Fibroblast of lung (primary cell): ENCODE measurements around the gene SHISA9. TPM values are rescaled to one million over a fixed set of nuclear protein-coding genes. Genes with fewer than 3 reads are reported as not detected.

Experiments used
- DNase-seq, 2 donors: peaks; one replicate each; pipeline versions ENCODE4 v3.0.0 to v3.0.0-alpha.2; 2010; ENCODE audit warnings: low read depth in 2 of 2
- H2AFZ ChIP-seq: 2 replicates; pipeline ENCODE4 v1.5.1; 2012; ENCODE audit warnings: low read length, control low read depth, inconsistent platforms
- H3K27ac ChIP-seq: 2 replicates; pipeline ENCODE4 v1.5.1; 2011; ENCODE audit warnings: low read length, control low read depth; ENCODE audit not compliant: insufficient read depth
- H3K27me3 ChIP-seq: 2 replicates; pipeline ENCODE4 v1.5.1; 2011; ENCODE audit warnings: mild to moderate bottlenecking, low read length; ENCODE audit not compliant: control insufficient read depth, insufficient read depth
- H3K36me3 ChIP-seq: 2 replicates; pipeline ENCODE4 v1.5.1; 2011; ENCODE audit warnings: low read length; ENCODE audit not compliant: control insufficient read depth, insufficient read depth
- H3K4me1 ChIP-seq: 2 replicates; pipeline ENCODE4 v1.5.1; 2011; ENCODE audit warnings: low read length; ENCODE audit not compliant: control insufficient read depth, insufficient read depth; ENCODE audit errors: extremely low read depth
- H3K4me2 ChIP-seq: 2 replicates; pipeline ENCODE4 v1.5.1; 2011; ENCODE audit warnings: low read length, control low read depth; ENCODE audit not compliant: insufficient read depth; ENCODE audit errors: extremely low read depth
- H3K4me3 ChIP-seq, 4 experiments: fragments of 200-600 bp in 1 of 4; sonication (generic) in 1 of 4; replicated peaks in 1 of 4; 2 replicates each; pipeline ENCODE4 v1.5.1; 2011 to 2016; ENCODE audit warnings: low read length in 4 of 4, low read depth in 3 of 4, mild to moderate bottlenecking in 3 of 4, control low read depth in 2 of 4, inconsistent platforms in 1 of 4, mixed read lengths in 1 of 4; ENCODE audit not compliant: insufficient read depth in 1 of 4; ENCODE audit errors: control extremely low read depth in 1 of 4
- H3K79me2 ChIP-seq: 2 replicates; pipeline ENCODE4 v1.5.1; 2012; ENCODE audit warnings: mild to moderate bottlenecking, low read length, inconsistent platforms; ENCODE audit not compliant: control insufficient read depth, insufficient read depth
- H3K9ac ChIP-seq: 2 replicates; pipeline ENCODE4 v1.5.1; 2011; ENCODE audit warnings: mild to moderate bottlenecking, low read length, control low read depth; ENCODE audit not compliant: insufficient read depth
- H3K9me3 ChIP-seq: 2 replicates; pipeline ENCODE4 v1.5.1; 2012; ENCODE audit warnings: low read depth, low read length; ENCODE audit not compliant: control insufficient read depth, insufficient read depth
- H4K20me1 ChIP-seq: 2 replicates; pipeline ENCODE4 v1.5.1; 2011; ENCODE audit warnings: low read length; ENCODE audit not compliant: control insufficient read depth, insufficient read depth; ENCODE audit errors: extremely low read depth
- EZH2 ChIP-seq: IDR thresholded peaks from 2 replicates; pipeline ENCODE4 v1.5.1; 2012; ENCODE audit warnings: low read length, control low read depth, mild to moderate bottlenecking; ENCODE audit errors: missing control alignments
- polyA plus RNA-seq, 2 donors: library from polyadenylated mRNA; depleted of rRNA in 1 of 2; stranded (reverse) in 1 of 2; unstranded in 1 of 2; fragments of >200 nt; gene quantifications; 2 replicates each; pipeline ENCODE4 v1.2.1, GENCODE V29; 2011 to 2012; ENCODE audit warnings: missing spikeins in 1 of 2
- total RNA-seq: library from RNA; depleted of rRNA; stranded (reverse); fragments of >200 nt; gene quantifications from 2 replicates; pipeline ENCODE4 v1.2.1, GENCODE V29; 2014
- TF ChIP-seq, protein P1 (sequence below), 2 donors: IDR thresholded peaks in 1 of 2; conservative IDR thresholded peaks in 1 of 2; 1 replicate in 1 of 2; 2 replicates in 1 of 2; pipeline ENCODE4 v1.5.1; 2011 to 2012; ENCODE audit warnings: low read length in 2 of 2, control low read depth in 1 of 2, inconsistent platforms in 1 of 2, low read depth in 1 of 2, mild to moderate bottlenecking in 1 of 2

SHISA9 gene
- total and polyA plus RNA-seq, 2 donors (not counting 1 experiment from before 2014, with no cell fraction given) = not detected

DNA sequence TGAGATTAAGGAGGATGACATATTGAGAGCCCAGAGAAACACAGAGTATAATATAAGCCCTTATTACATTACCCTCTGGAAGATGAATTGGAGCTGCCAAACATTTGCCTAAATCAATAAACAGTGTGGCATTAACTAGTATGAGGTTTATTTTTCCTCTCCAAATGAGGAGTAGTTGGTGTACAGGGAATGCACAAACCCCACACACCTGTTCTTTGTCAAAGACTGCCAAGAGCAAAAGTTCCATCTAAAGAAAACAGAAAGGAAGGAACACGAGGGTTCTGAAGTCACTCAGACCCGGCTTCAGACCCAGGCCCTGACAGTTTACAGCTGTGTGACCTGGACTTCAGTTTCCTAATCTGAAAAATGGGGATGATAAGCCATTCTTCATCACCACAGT lies 138.1 kb downstream of the SHISA9 start:
- no peak overlapping the region for H3K27ac ChIP-seq
- H3K79me2 ChIP-seq = no peaks in the 10 kb centered on the region
- H3K4me2 ChIP-seq = no peak overlapping the region
- no peak overlapping the region for H2AFZ ChIP-seq
- no peaks in the 10 kb centered on the region for H3K4me1 ChIP-seq
- H3K9me3 ChIP-seq = no peaks in the 10 kb centered on the region
- H3K4me3 ChIP-seq = no peak overlapping the region
- TF ChIP-seq EZH2 = no peak
- TF ChIP-seq, protein P1, sequence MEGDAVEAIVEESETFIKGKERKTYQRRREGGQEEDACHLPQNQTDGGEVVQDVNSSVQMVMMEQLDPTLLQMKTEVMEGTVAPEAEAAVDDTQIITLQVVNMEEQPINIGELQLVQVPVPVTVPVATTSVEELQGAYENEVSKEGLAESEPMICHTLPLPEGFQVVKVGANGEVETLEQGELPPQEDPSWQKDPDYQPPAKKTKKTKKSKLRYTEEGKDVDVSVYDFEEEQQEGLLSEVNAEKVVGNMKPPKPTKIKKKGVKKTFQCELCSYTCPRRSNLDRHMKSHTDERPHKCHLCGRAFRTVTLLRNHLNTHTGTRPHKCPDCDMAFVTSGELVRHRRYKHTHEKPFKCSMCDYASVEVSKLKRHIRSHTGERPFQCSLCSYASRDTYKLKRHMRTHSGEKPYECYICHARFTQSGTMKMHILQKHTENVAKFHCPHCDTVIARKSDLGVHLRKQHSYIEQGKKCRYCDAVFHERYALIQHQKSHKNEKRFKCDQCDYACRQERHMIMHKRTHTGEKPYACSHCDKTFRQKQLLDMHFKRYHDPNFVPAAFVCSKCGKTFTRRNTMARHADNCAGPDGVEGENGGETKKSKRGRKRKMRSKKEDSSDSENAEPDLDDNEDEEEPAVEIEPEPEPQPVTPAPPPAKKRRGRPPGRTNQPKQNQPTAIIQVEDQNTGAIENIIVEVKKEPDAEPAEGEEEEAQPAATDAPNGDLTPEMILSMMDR (conservative IDR thresholded peaks at IDR 0.05 in 1 of 2, IDR thresholded peaks at IDR 0.05 in 1 of 2; ENCODE audit: low read depth in 1 of 2, low read length in 2 of 2) = no peak
- H3K27me3 ChIP-seq = no peaks in the 10 kb centered on the region
- no peaks in the 10 kb centered on the region for H3K36me3 ChIP-seq
- H3K9ac ChIP-seq = no peak overlapping the region
- no peaks in the 10 kb centered on the region for H4K20me1 ChIP-seq
- no peak for DNase-seq

DNA sequence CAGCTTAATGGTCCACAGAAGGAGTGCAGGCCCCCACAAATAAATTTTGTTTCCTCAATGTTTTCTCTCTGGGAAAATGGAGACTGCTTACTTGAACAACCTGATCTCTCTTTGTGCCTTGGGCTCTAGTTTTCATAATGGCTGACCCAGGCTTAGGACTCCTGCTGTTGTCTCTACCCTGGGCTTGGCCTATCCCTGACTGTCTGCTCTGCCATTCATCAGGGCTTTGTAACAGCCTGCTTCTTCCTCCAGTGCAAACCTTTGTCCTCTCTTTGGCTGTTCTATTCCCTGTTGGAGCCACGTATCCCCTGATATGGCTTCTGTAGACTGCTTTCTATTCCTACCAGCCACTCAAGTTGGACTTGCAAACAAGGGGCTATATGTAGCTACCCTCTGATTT lies 139.8 kb downstream of the SHISA9 start:
- Histone ChIP-seq H3K4me3 (no peak overlapping the region), H3K4me2 (no peak overlapping the region), H3K27me3 (no peaks in the 10 kb centered on the region), H4K20me1 (no peaks in the 10 kb centered on the region), H2AFZ (no peak overlapping the region), H3K36me3 (no peaks in the 10 kb centered on the region), H3K9me3 (no peaks in the 10 kb centered on the region), H3K27ac (no peak overlapping the region), H3K9ac (no peak overlapping the region), H3K4me1 (no peaks in the 10 kb centered on the region), H3K79me2 (no peaks in the 10 kb centered on the region)
- no peak for DNase-seq
- TF ChIP-seq, protein P1 (conservative IDR thresholded peaks at IDR 0.05 in 1 of 2, IDR thresholded peaks at IDR 0.05 in 1 of 2; ENCODE audit: low read depth in 1 of 2, low read length in 2 of 2) = no peak
- no peak for TF ChIP-seq EZH2

DNA sequence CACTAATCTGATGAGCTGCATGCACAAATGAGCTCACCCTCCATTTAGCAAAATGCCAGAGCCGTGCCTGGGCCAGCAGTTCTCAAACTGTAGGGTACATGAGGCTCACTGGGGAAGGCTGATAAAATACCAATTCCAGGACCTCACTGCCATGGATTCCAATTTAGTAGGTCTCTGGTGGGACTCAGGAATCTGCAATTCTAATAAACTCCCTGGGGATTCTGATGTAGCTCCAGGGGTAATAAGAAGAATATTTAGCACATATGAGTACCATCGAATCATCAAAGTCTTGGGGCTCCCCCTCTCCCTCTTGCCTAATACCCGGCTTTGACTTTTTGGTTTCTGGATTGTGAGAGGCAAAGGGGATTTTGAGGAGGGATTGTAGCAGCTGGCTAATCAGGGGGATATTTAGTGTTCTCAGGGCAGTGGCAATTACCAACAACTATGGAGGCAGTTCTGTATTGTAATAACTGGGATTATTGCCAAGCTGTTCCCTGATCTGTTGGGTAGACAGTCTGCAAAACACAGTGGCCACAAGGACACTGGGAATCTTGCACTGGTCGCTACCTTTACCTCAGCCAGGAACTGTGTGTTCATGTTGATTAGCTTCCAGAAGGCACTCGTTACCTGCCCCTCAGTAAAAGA lies 140.4 kb downstream of the SHISA9 start:
- TF ChIP-seq, protein P1 (conservative IDR thresholded peaks at IDR 0.05 in 1 of 2, IDR thresholded peaks at IDR 0.05 in 1 of 2; ENCODE audit: low read depth in 1 of 2, low read length in 2 of 2) = no peak
- TF ChIP-seq EZH2 = no peak

More for the DNA sequence above, 140.4 kb downstream of the SHISA9 start:
- no peaks in the 10 kb centered on the region for H3K9me3 ChIP-seq
- no peaks in the 10 kb centered on the region for H4K20me1 ChIP-seq
- no peak overlapping the region for H3K9ac ChIP-seq
- no peak overlapping the region for H2AFZ ChIP-seq
- no peaks in the 10 kb centered on the region for H3K4me1 ChIP-seq
- no peaks in the 10 kb centered on the region for H3K27me3 ChIP-seq
- H3K36me3 ChIP-seq = no peaks in the 10 kb centered on the region
- H3K27ac ChIP-seq = no peak overlapping the region
- H3K4me2 ChIP-seq = no peak overlapping the region
- no peak for DNase-seq
- no peak overlapping the region for H3K4me3 ChIP-seq
- no peaks in the 10 kb centered on the region for H3K79me2 ChIP-seq
